GM12878 (cell line): ENCODE measurements around the gene SACS. TPM values are rescaled to one million over a fixed set of nuclear protein-coding genes. Genes with fewer than 3 reads are reported as not detected.

Source experiments
- ATAC-seq: fragments of 200-7000 bp; cut with Tn5 transposase; 3 replicates; pipeline ENCODE4 v1.9.1; 2020; ENCODE audit warnings: mild to moderate bottlenecking, moderate library complexity
- BruUV-seq: library from RNA; stranded (reverse); fragments of 400-500 nt; replicated peaks from 2 replicates; lab custom pipeline; 2021; lab: Mats Ljungman, UMichigan
- CTCF ChIA-PET: fragments of 300-600 bp; sonication (Branson Sonifier 250); formaldehyde crosslinking; extraction: SDS; loops from one replicate; lab custom pipeline; 2021; ENCODE audit warnings: inconsistent platforms; lab: Yijun Ruan, JAX
- POLR2A ChIA-PET: fragments of 350-600 bp; formaldehyde crosslinking; extraction: SDS; loops from one replicate; lab custom pipeline; 2021; ENCODE audit warnings: inconsistent platforms; lab: Charles Lee
- RAD21 ChIA-PET: fragments of 300-600 bp; sonication (Branson Sonifier 250); formaldehyde crosslinking; loops from one replicate; lab custom pipeline; 2023; ENCODE audit warnings: antibody characterized with exemption; ENCODE audit not compliant: unreplicated experiment; lab: Charles Lee
- SMC1A ChIA-PET: fragments of 300-600 bp; sonication (Branson Sonifier 250); formaldehyde crosslinking; loops from one replicate; lab custom pipeline; 2023; ENCODE audit not compliant: unreplicated experiment, uncharacterized antibody; lab: Charles Lee
- DNase-seq: peaks from one replicate; pipeline ENCODE4 v3.0.0-alpha.2; 2011; ENCODE audit warnings: low read depth, low spot score
- FAIRE-seq: peaks from 3 replicates; lab custom pipeline; 2011; peaks lifted over from hg19 to GRCh38; lab: Jason Lieb, UNC
- H2AFZ ChIP-seq: 2 replicates; pipeline ENCODE4 v1.6.0; 2011; ENCODE audit warnings: low read depth, low read length, control low read depth; ENCODE audit not compliant: control insufficient read depth
- H3K27ac ChIP-seq: 2 replicates; pipeline ENCODE4 v1.5.1; 2011; ENCODE audit warnings: control low read depth; ENCODE audit not compliant: control insufficient read depth, insufficient read depth
- H3K27me3 ChIP-seq, 2 experiments: replicated peaks in 1 of 2; 2 replicates each; pipeline versions ENCODE4 v1.6.0 to v1.6.1; 2011; ENCODE audit warnings: low read length in 1 of 2; ENCODE audit not compliant: control insufficient read depth in 2 of 2, insufficient read depth in 2 of 2
- H3K36me3 ChIP-seq, 2 experiments: 2 replicates each; pipeline ENCODE4 v1.5.1; 2011; ENCODE audit warnings: low read length in 1 of 2; ENCODE audit not compliant: control insufficient read depth in 2 of 2, insufficient read depth in 2 of 2
- H3K4me1 ChIP-seq: 2 replicates; pipeline ENCODE4 v1.6.1; 2011; ENCODE audit warnings: mild to moderate bottlenecking, low read length, moderate library complexity, mixed read lengths; ENCODE audit not compliant: control insufficient read depth, insufficient read depth
- H3K4me2 ChIP-seq: 2 replicates; pipeline ENCODE4 v1.6.0; 2011; ENCODE audit warnings: control low read depth; ENCODE audit not compliant: control insufficient read depth, insufficient read depth
- H3K4me3 ChIP-seq: fragments of 200-600 bp; sonication (generic); 2 replicates; pipeline ENCODE4 v1.5.1; 2016
- H3K79me2 ChIP-seq: 2 replicates; pipeline ENCODE4 v1.6.0; 2011; ENCODE audit warnings: low read length; ENCODE audit not compliant: control insufficient read depth, insufficient read depth
- H3K9ac ChIP-seq: 2 replicates; pipeline ENCODE4 v1.8.0; 2011; ENCODE audit warnings: low read length, control low read depth, mixed read lengths; ENCODE audit not compliant: control insufficient read depth, insufficient read depth
- H3K9me3 ChIP-seq: replicated peaks from 3 replicates; pipeline ENCODE4 v1.5.1; 2011; ENCODE audit warnings: mild to moderate bottlenecking, low read length; ENCODE audit not compliant: control insufficient read depth, insufficient read depth
- H4K20me1 ChIP-seq: 2 replicates; pipeline ENCODE4 v1.6.0; 2011; ENCODE audit not compliant: control insufficient read depth, insufficient read depth
- BRCA1 ChIP-seq: IDR thresholded peaks from 2 replicates; pipeline ENCODE4 v1.6.1; 2011; ENCODE audit warnings: low read depth, low read length, improper control_type of control experiment
- HSF1 ChIP-seq: fragments of 150-350 bp; IDR thresholded peaks from 2 replicates; pipeline ENCODE4 v1.6.1; 2014; ENCODE audit warnings: mild to moderate bottlenecking, low read depth, low read length
- IRF5 ChIP-seq: fragments of 450-650 bp; IDR thresholded peaks from 2 replicates; pipeline ENCODE4 v1.6.1; 2017; ENCODE audit warnings: borderline replicate concordance
- MEF2A ChIP-seq: IDR thresholded peaks from 2 replicates; pipeline ENCODE4 v1.6.1; 2011; ENCODE audit warnings: low read depth, mild to moderate bottlenecking, low read length, moderate library complexity; ENCODE audit not compliant: insufficient read depth
- PAX8 ChIP-seq: fragments of 450-650 bp; IDR thresholded peaks from 2 replicates; pipeline ENCODE4 v1.6.1; 2017; ENCODE audit warnings: mild to moderate bottlenecking, moderate library complexity
- PRDM15 ChIP-seq: fragments of 450-650 bp; formaldehyde crosslinking; IDR thresholded peaks from 2 replicates; pipeline ENCODE4 v1.4.0; 2020; ENCODE audit warnings: mild to moderate bottlenecking, moderate library complexity
- RAD21 ChIP-seq: IDR thresholded peaks from 2 replicates; pipeline ENCODE4 v1.6.1; 2011; ENCODE audit warnings: mild to moderate bottlenecking, low read depth, low read length, moderate library complexity; ENCODE audit not compliant: insufficient read depth
- RUNX3 ChIP-seq: IDR thresholded peaks from 2 replicates; pipeline ENCODE4 v1.6.1; 2012; ENCODE audit warnings: low read length, inconsistent platforms
- WGBS: methylation state at CpG from one replicate; pipeline ENCODE4 v1.1.6; 2016; ENCODE audit warnings: low lambda C conversion rate; ENCODE audit not compliant: insufficient replicate concordance, insufficient coverage; ENCODE audit errors: missing lambda C conversion rate; 5-methylcytosine and 5-hydroxymethylcytosine counted together
- in situ Hi-C: fragments of 300-500 bp; cut with MboI; formaldehyde crosslinking; loops from 9 replicates; pipeline ENCODE4 v1.14.3; 2018; ENCODE audit warnings: mixed read lengths
- intact Hi-C: fragments of 100-400 bp; cut with micrococcal nuclease; formaldehyde crosslinking; loops from one replicate; pipeline ENCODE4 v1.14.2; 2022; ENCODE audit not compliant: unreplicated experiment
- polyA plus RNA-seq, 11 experiments: library from polyadenylated mRNA; depleted of rRNA in 4 of 11; unstranded in 6 of 11; stranded (reverse) in 5 of 11; fragments of >200 nt; fragmentation: Nextera tagmentation in 4 of 11; fragmentation: Illumina TruSeq in 1 of 11; extraction: Ambion mirVana in 4 of 11; extraction: Trizol in 1 of 11; gene quantifications; 1 replicate in 1 of 11; 2 replicates in 10 of 11; pipeline versions ENCODE4 v1.2.1 to v1.2.3, GENCODE V29; 2011 to 2016; ENCODE audit warnings: inconsistent platforms in 2 of 11, missing spikeins in 2 of 11, low read depth in 1 of 11
- total RNA-seq, 4 experiments: library from RNA; depleted of rRNA in 3 of 4; stranded (reverse); fragments of >200 nt in 3 of 4; fragmentation: Illumina TruSeq in 1 of 4; extraction: Trizol in 1 of 4; gene quantifications; 2 replicates each; pipeline versions ENCODE4 v1.2.1 to v1.2.3, GENCODE V29; 2013 to 2021

SACS gene
- total and polyA plus RNA-seq, 10 of the 15 experiments (the other 5 are each of a cell fraction or from before 2014, with no cell fraction given): 9.9 to 74.9 (median 22.1) TPM

- ChIA-PET CTCF (no interaction called here), SMC1A (no interaction called here), RAD21 (no interaction called here), POLR2A (no interaction called here)
- H3K79me2 ChIP-seq: no peaks in the 10 kb centered on the region
- no peak overlapping the region for H3K4me2 ChIP-seq
- no peaks in the 10 kb centered on the region for H4K20me1 ChIP-seq
- no peaks in the 10 kb centered on the region; the same call in 2 of the 3 replicates for H3K9me3 ChIP-seq
- intact Hi-C loops: loop anchor here (10.0 kb wide), 1 partner anchor 193 kb away; the partner anchor contains the start of gene TNFRSF19
- H3K36me3 ChIP-seq: no peaks in the 10 kb centered on the region
- in situ Hi-C loops: no loop called here
- H3K4me1 ChIP-seq: peaks cover 38% of the 10 kb centered on the region
- H2AFZ ChIP-seq: no peak overlapping the region
- TF ChIP-seq RAD21: no peak
- no peak for TF ChIP-seq PRDM15 (CRISPR knock-in tag)
- TF ChIP-seq RUNX3: no peak
- TF ChIP-seq MEF2A: no peak
- TF ChIP-seq IRF5: no peak
- TF ChIP-seq HSF1: no peak
- no peak for TF ChIP-seq BRCA1
- no peak for TF ChIP-seq PAX8
- WGBS: 82% methylated on average over 6 of the region's 6 CpGs
- no peaks in the 10 kb centered on the region for H3K27me3 ChIP-seq
- FAIRE-seq: no peak
- no peak overlapping the region for H3K9ac ChIP-seq
- BruUV-seq: no TSS peak
- H3K27ac ChIP-seq: no peak overlapping the region
- no peak overlapping the region for H3K4me3 ChIP-seq
- no peak for DNase-seq
- ATAC-seq: no peak
Measured at GRCh38 chr13:23381866-23382265, 51.6 kb downstream of the SACS start.
